ENCODE measurements around the gene ST3GAL3.

The ST3GAL3 gene

DNA sequence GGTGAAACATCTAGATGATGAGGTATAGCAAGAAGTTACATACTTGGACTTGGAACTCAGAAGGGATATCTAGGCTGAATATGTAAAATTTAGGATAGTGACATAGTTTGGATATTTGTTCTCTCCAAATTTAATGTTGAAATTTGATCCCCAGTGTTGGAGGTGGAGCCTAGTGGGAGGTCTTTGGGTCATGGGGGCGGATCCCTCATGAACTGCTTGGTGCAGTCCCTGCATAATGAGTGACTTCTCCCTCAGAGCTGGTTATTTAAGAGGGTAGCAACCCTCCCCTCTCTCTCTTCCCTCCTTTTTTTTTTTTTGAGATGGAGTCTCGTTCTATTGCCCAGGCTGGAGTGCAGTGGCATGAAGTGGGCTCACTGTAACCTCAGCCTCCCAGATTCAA lies 15.5 kb downstream of the ST3GAL3 start:
- Histone ChIP-seq H3K27me3 (ENCODE audit: control insufficient read depth, insufficient read depth, low read length) (no peaks in the 10 kb centered on the region), H3K36me3 (ENCODE audit: insufficient read depth, low read length) (peaks cover under 1% of the 10 kb centered on the region), H3K9ac (ENCODE audit: low read depth, low read length) (no peak overlapping the region)

DNA sequence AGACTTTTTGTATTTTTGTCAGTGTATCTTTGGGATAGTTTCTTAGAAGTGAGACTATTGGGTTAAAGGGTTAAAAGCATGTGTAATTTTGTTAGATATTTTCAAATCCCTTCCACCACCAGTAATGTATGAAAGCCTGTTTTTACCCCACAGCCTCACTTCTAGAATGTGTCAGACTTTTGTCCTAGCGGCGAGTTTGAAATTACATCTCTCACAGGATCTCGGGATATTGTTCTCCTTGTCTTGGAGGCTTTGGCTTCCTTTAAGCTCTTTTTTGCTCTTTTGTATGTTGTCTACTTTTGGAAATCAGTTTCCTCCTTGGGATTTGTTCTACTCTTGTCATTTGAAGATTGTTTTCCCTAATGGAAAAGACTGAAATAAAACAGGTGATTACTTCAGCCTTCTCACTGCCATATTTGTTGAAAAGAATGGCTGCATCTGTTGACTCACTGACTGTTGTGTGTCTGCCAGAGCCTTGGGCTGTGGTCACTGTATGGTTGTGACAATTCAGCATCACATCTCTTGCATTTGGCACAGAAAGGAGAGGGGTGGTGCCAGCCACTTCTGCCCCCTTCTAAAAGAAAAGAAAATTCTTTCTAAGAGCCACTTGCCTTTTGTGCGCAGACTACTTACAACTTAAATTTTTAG lies 22.6 kb downstream of the ST3GAL3 start:
- no peaks in the 10 kb centered on the region for H3K9me3 ChIP-seq (replicated peaks; ENCODE audit: low read length)
- H3K9ac ChIP-seq (ENCODE audit: low read depth, low read length) = no peak overlapping the region
- no peak overlapping the region for H3K4me3 ChIP-seq (ENCODE audit: low read length)
- no peaks in the 10 kb centered on the region for H3K4me1 ChIP-seq (ENCODE audit: control insufficient read depth, insufficient read depth, low read length)
- peaks cover 4% of the 10 kb centered on the region for H3K36me3 ChIP-seq (ENCODE audit: insufficient read depth, low read length)
- no peaks in the 10 kb centered on the region for H3K27me3 ChIP-seq (ENCODE audit: control insufficient read depth, insufficient read depth, low read length)
- H3K4me2 ChIP-seq (ENCODE audit: low read length) = no peak overlapping the region

More for the DNA sequence above, 15.5 kb downstream of the ST3GAL3 start:
- peaks cover 8% of the 10 kb centered on the region for H3K4me1 ChIP-seq (ENCODE audit: control insufficient read depth, insufficient read depth, low read length)
- no peak overlapping the region for H3K4me3 ChIP-seq (ENCODE audit: low read length)
- H3K4me2 ChIP-seq (ENCODE audit: low read length) = no peak overlapping the region
- no peaks in the 10 kb centered on the region for H3K9me3 ChIP-seq (replicated peaks; ENCODE audit: low read length)

DNA sequence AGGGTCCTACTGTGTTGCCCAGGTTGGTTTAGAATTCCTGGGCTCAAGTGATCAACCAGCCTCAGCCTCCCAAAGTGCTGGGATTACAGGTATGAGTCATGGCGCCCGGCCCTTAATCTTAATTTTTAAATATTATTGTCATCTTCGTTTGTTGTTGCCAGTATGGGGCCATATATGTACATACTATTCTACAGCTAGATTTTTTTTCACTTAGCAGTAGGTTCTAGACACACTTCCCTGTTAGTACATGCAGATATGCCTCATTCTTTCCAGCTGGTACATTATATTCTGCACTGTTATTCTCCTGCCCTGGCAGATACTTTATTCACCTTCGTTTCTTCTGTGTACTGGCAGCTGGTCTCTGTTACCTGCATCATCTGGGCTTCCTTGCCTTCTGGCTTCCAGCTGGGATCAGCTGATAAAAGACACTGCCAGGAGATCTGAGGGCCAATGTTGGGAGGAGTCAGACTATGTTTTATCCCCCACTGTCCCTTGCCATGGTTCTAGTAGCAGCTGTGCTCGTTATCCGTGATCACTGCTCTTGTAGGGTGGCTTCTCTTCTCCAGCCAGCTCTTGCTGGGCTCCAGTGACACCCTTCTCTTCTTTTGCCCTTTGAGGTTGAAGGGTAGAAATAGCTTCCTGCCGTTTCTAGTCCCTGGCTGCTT lies 24.7 kb downstream of the ST3GAL3 start:
- Histone ChIP-seq H3K36me3 (ENCODE audit: insufficient read depth, low read length) (peaks cover 4% of the 10 kb centered on the region), H3K4me3 (ENCODE audit: low read length) (no peak overlapping the region), H3K9me3 (replicated peaks; ENCODE audit: low read length) (no peaks in the 10 kb centered on the region), H3K27me3 (ENCODE audit: control insufficient read depth, insufficient read depth, low read length) (no peaks in the 10 kb centered on the region), H3K9ac (ENCODE audit: low read depth, low read length) (no peak overlapping the region), H3K4me2 (ENCODE audit: low read length) (no peak overlapping the region), H3K4me1 (ENCODE audit: control insufficient read depth, insufficient read depth, low read length) (no peaks in the 10 kb centered on the region)

DNA sequence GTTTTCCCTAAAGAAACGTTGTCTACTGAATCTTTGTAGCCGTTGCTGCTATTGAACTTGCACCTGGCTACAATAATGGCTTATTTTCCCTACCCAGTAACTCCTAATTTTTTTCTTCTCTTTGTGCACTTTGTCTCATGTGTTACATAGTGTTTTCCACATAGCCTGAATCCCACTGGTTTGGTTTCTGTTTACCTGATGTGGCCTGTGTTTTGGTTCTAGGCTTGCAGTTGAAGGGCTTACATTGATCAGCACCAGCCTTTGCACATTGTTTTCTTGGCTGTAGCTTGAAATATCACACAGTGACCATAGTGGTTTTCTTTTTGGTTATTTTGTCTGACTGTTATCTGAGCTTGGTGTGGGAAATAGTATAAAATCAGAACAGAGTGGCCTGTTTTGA lies 29.5 kb downstream of the ST3GAL3 start:
- Histone ChIP-seq H3K4me3 (ENCODE audit: low read length) (no peak overlapping the region), H3K4me1 (ENCODE audit: control insufficient read depth, insufficient read depth, low read length) (no peaks in the 10 kb centered on the region), H3K9me3 (replicated peaks; ENCODE audit: low read length) (no peaks in the 10 kb centered on the region), H3K36me3 (ENCODE audit: insufficient read depth, low read length) (peaks cover 5% of the 10 kb centered on the region), H3K4me2 (ENCODE audit: low read length) (no peak overlapping the region), H3K9ac (ENCODE audit: low read depth, low read length) (no peak overlapping the region), H3K27me3 (ENCODE audit: control insufficient read depth, insufficient read depth, low read length) (no peaks in the 10 kb centered on the region)

DNA sequence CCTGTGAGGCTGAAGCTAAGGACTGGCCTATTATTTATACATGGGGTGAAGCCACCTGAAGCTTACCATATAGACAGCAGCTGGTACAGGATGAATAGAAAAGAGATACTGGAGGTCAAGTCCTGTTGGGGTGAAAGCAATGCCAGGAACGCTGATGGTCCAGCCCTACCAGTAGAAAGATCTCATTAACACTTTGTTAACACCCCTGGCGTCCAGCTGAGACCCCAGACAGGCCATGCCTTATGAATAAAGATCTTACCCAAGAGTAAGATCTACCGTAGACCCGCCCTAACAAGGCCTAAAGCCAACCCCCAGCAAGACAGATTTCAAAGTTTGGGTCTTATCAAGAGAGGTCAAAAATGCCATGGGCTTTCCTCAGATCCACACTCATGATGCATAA lies 34.7 kb downstream of the ST3GAL3 start:
- Histone ChIP-seq H3K9me3 (replicated peaks; ENCODE audit: low read length) (no peaks in the 10 kb centered on the region), H3K4me2 (ENCODE audit: low read length) (no peak overlapping the region), H3K4me1 (ENCODE audit: control insufficient read depth, insufficient read depth, low read length) (no peaks in the 10 kb centered on the region), H3K36me3 (ENCODE audit: insufficient read depth, low read length) (peaks cover 15% of the 10 kb centered on the region), H3K9ac (ENCODE audit: low read depth, low read length) (no peak overlapping the region), H3K4me3 (ENCODE audit: low read length) (no peak overlapping the region), H3K27me3 (ENCODE audit: control insufficient read depth, insufficient read depth, low read length) (no peaks in the 10 kb centered on the region)

DNA sequence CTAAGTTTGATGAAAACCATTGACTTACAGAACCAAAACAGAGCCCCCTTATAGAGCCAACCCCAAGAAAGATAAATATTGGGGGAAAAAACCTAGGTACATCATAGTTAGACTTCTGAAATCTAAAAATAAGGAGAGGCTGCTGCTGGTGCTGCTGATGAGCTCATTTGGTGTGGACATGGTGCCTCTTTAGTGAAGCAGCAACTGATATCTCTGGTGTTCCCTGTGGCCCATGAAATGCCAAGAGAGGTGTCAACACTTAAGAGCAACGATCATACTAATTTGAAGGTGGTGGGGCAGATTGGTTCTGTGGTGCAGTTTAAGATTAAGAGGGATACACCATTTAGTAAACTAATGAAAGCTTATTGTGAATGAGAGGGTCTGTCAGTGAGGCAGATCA lies 35.9 kb downstream of the ST3GAL3 start:
- Histone ChIP-seq H3K4me1 (ENCODE audit: control insufficient read depth, insufficient read depth, low read length) (no peaks in the 10 kb centered on the region), H3K9me3 (replicated peaks; ENCODE audit: low read length) (no peaks in the 10 kb centered on the region), H3K9ac (ENCODE audit: low read depth, low read length) (no peak overlapping the region), H3K4me3 (ENCODE audit: low read length) (no peak overlapping the region), H3K36me3 (ENCODE audit: insufficient read depth, low read length) (peaks cover 15% of the 10 kb centered on the region), H3K27me3 (ENCODE audit: control insufficient read depth, insufficient read depth, low read length) (no peaks in the 10 kb centered on the region), H3K4me2 (ENCODE audit: low read length) (no peak overlapping the region)

DNA sequence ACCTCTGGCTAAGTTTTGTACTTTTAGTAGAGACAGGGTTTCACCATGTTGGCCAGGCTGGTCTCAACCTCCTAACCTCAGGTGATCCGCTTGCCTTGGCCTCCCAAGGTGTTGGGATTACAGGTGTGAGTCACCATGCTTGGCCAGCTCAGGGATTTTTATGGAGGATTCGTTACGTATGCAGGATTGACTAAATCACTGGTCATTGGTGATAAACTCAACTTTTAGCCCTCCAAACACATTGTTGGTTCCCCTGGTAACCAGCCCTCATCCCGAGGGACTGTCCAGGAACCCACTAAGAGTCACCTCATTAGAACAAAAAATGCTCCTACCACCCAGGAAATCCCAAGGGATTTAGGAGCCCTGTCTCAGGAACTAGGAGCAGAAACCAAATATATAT lies 40.4 kb downstream of the ST3GAL3 start:
- H3K4me1 ChIP-seq (ENCODE audit: control insufficient read depth, insufficient read depth, low read length) = no peaks in the 10 kb centered on the region
- no peak overlapping the region for H3K9ac ChIP-seq (ENCODE audit: low read depth, low read length)
- no peak overlapping the region for H3K4me3 ChIP-seq (ENCODE audit: low read length)
- H3K4me2 ChIP-seq (ENCODE audit: low read length) = no peak overlapping the region
- H3K36me3 ChIP-seq (ENCODE audit: insufficient read depth, low read length) = peaks cover 7% of the 10 kb centered on the region
- H3K9me3 ChIP-seq (replicated peaks; ENCODE audit: low read length) = no peaks in the 10 kb centered on the region
- H3K27me3 ChIP-seq (ENCODE audit: control insufficient read depth, insufficient read depth, low read length) = no peaks in the 10 kb centered on the region

DNA sequence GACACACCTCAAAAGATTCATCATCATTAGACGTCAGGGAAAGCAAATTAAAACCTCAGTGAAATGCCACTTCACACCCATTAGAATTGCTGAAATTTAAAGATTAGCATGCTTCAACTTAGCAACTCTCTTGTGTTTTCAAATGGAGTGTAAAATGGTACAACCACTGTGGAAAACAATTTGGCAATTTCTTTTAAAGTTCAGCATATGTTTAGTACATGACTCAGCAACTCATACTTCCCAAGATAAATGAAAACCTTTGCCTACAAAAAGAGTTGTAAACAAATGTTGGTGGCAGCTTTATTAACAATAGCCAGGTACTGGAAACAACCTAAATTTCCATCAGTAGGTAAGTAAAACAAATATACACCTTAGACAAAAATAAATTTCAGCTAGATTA lies 42.7 kb downstream of the ST3GAL3 start:
- Histone ChIP-seq H3K4me2 (ENCODE audit: low read length) (no peak overlapping the region), H3K9ac (ENCODE audit: low read depth, low read length) (no peak overlapping the region), H3K9me3 (replicated peaks; ENCODE audit: low read length) (no peaks in the 10 kb centered on the region), H3K4me3 (ENCODE audit: low read length) (no peak overlapping the region), H3K4me1 (ENCODE audit: control insufficient read depth, insufficient read depth, low read length) (no peaks in the 10 kb centered on the region), H3K36me3 (ENCODE audit: insufficient read depth, low read length) (no peaks in the 10 kb centered on the region), H3K27me3 (ENCODE audit: control insufficient read depth, insufficient read depth, low read length) (no peaks in the 10 kb centered on the region)

DNA sequence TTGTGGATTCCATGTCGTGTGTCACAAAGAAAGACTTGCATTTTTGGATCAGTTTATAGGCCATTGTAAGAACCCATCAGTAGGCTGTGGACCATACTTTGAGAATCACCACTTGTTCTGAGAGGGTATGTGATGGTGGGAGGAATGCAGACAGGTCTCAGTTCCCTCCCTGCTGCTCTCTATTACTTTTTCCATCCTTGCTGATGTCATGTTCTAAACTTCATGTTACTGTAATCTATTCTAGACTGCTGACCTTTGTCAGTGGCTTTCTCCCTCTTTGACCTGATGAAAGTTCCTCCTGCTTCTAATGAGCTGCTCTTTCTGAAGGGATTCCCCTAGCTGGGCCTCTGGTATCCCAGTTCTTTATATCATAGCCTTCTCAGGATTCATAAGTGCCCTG lies 46.1 kb downstream of the ST3GAL3 start:
- no peaks in the 10 kb centered on the region for H3K27me3 ChIP-seq (ENCODE audit: control insufficient read depth, insufficient read depth, low read length)
- no peak overlapping the region for H3K4me3 ChIP-seq (ENCODE audit: low read length)
- H3K4me2 ChIP-seq (ENCODE audit: low read length) = no peak overlapping the region
- H3K4me1 ChIP-seq (ENCODE audit: control insufficient read depth, insufficient read depth, low read length) = no peaks in the 10 kb centered on the region
- no peaks in the 10 kb centered on the region for H3K36me3 ChIP-seq (ENCODE audit: insufficient read depth, low read length)
- H3K9ac ChIP-seq (ENCODE audit: low read depth, low read length) = no peak overlapping the region
- no peaks in the 10 kb centered on the region for H3K9me3 ChIP-seq (replicated peaks; ENCODE audit: low read length)

DNA sequence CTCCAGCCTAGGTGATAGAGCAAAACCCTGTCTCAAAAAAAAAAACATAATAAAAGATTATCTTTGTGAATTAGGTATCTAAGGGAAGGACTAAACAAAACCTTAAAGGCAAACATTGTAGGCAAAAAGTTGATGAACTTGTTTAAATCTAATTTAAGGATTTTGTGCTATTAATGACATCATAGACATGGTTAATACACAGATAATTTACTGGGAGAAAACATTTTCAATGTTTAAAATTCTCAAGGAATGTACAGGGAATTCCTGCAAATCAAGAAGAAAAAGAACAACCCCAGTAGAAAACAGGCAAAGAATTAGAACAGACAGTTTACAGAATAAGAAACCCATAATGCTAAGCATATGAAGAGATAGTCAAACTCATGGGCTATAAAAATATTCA lies 47.6 kb downstream of the ST3GAL3 start:
- Histone ChIP-seq H3K4me1 (ENCODE audit: control insufficient read depth, insufficient read depth, low read length) (no peaks in the 10 kb centered on the region), H3K4me3 (ENCODE audit: low read length) (no peak overlapping the region), H3K36me3 (ENCODE audit: insufficient read depth, low read length) (no peaks in the 10 kb centered on the region), H3K27me3 (ENCODE audit: control insufficient read depth, insufficient read depth, low read length) (no peaks in the 10 kb centered on the region), H3K9ac (ENCODE audit: low read depth, low read length) (no peak overlapping the region), H3K9me3 (replicated peaks; ENCODE audit: low read length) (no peaks in the 10 kb centered on the region), H3K4me2 (ENCODE audit: low read length) (no peak overlapping the region)

DNA sequence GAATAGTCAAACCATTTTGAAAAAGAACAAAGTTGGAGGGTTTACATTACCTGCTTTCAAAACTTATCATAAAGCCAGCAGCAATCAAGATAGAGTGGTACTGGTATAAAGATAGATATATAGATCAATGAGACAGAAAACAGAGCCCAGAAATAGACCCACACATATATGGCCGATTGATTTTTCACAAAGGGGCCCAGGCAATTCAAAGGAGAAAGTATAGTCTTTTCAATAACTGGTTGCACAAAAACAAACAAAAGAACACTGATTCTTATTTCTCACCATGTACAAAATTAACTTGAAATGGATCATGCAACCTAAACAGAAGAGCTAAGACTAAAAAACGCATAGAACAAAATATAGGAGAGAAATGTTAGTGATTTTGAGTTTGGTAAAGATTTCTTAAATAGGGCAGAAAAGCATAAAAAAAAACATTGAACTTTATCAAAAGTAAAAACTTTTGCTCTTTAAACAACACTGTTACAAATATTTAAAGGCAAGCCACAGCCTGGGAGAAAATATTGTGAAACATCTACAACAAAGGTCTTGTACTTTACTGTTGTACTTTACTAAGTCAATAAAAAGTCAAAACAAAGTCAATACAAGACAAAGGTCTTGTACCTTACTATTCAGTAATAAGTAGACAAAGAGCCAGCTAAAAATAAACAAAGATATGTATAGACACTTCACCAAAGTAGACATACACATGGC lies 50.2 kb downstream of the ST3GAL3 start:
- no peak overlapping the region for H3K9ac ChIP-seq (ENCODE audit: low read depth, low read length)
- H3K9me3 ChIP-seq (replicated peaks; ENCODE audit: low read length) = no peaks in the 10 kb centered on the region
- no peaks in the 10 kb centered on the region for H3K36me3 ChIP-seq (ENCODE audit: insufficient read depth, low read length)
- H3K4me1 ChIP-seq (ENCODE audit: control insufficient read depth, insufficient read depth, low read length) = no peaks in the 10 kb centered on the region
- no peak overlapping the region for H3K4me2 ChIP-seq (ENCODE audit: low read length)
- no peaks in the 10 kb centered on the region for H3K27me3 ChIP-seq (ENCODE audit: control insufficient read depth, insufficient read depth, low read length)
- no peak overlapping the region for H3K4me3 ChIP-seq (ENCODE audit: low read length)
